Endothelial cell of umbilical vein (primary cell): Measurements from ENCODE around the gene PINK1. TPM values are rescaled to one million over a fixed set of nuclear protein-coding genes. Genes with fewer than 3 reads are reported as not detected.

Source experiments
- BruUV-seq: library from RNA; stranded (reverse); fragments of 400-500 nt; replicated peaks from 2 replicates; lab custom pipeline; 2021; lab: Mats Ljungman, UMichigan
- CTCF ChIA-PET: fragments of 300-600, 350-600 bp; sonication (Branson Sonifier 250); formaldehyde crosslinking; loops from one replicate; lab custom pipeline; 2021; ENCODE audit warnings: antibody characterized with exemption, inconsistent platforms; lab: Charles Lee
- POLR2A ChIA-PET: fragments of 300-600, 350-600 bp; sonication (Branson Sonifier 250); formaldehyde crosslinking; loops from one replicate; lab custom pipeline; 2021; ENCODE audit warnings: antibody characterized with exemption, inconsistent platforms; lab: Charles Lee
- DNase-seq: peaks from one replicate; pipeline ENCODE4 v3.0.0-alpha.2; 2011; ENCODE audit warnings: low read depth, low spot score
- FAIRE-seq: peaks from 2 replicates; lab custom pipeline; 2011; peaks lifted over from hg19 to GRCh38; lab: Jason Lieb, UNC
- H2AFZ ChIP-seq: 2 replicates; pipeline ENCODE4 v1.6.0; 2012; ENCODE audit warnings: low read depth, low read length, control low read depth, inconsistent platforms
- H3K27ac ChIP-seq: 2 replicates; pipeline ENCODE4 v1.5.1; 2011; ENCODE audit warnings: low read depth, mild to moderate bottlenecking, control low read depth, low read length, moderate library complexity; ENCODE audit not compliant: insufficient read depth
- H3K27me3 ChIP-seq, 2 experiments: 2 replicates each; pipeline versions ENCODE4 v1.6.0 to v1.6.1; 2011; ENCODE audit warnings: low read length in 2 of 2, mixed read lengths in 1 of 2; ENCODE audit not compliant: control insufficient read depth in 2 of 2, insufficient read depth in 2 of 2
- H3K36me3 ChIP-seq, 2 experiments: 2 replicates in 1 of 2; 3 replicates in 1 of 2; pipeline ENCODE4 v1.5.1; 2011; ENCODE audit warnings: low read length in 2 of 2, mild to moderate bottlenecking in 1 of 2, moderate library complexity in 1 of 2; ENCODE audit not compliant: control insufficient read depth in 2 of 2, insufficient read depth in 2 of 2; ENCODE audit errors: extremely low read depth in 1 of 2
- H3K4me1 ChIP-seq: 3 replicates; pipeline ENCODE4 v1.5.1; 2011; ENCODE audit warnings: mild to moderate bottlenecking, low read length; ENCODE audit not compliant: control insufficient read depth, insufficient read depth; ENCODE audit errors: extremely low read depth
- H3K4me2 ChIP-seq: 2 replicates; pipeline ENCODE4 v1.6.1; 2011; ENCODE audit warnings: low read length, control low read depth, mixed read lengths; ENCODE audit not compliant: insufficient read depth
- H3K4me3 ChIP-seq, 3 experiments: fragments of 200-600 bp in 1 of 3; sonication (generic), shearing (Covaris generic) in 1 of 3; replicated peaks in 1 of 3; 2 replicates each; pipeline ENCODE4 v1.5.1; 2011 to 2016; ENCODE audit warnings: control low read depth in 3 of 3, low read length in 3 of 3, mild to moderate bottlenecking in 2 of 3, inconsistent platforms in 1 of 3, low read depth in 1 of 3, moderate library complexity in 1 of 3; ENCODE audit not compliant: insufficient read depth in 1 of 3
- H3K79me2 ChIP-seq: 2 replicates; pipeline ENCODE4 v1.6.0; 2012; ENCODE audit warnings: low read length, inconsistent platforms; ENCODE audit not compliant: control insufficient read depth, insufficient read depth
- H3K9ac ChIP-seq: replicated peaks from 2 replicates; pipeline ENCODE3; 2011; ENCODE audit warnings: low read length, control low read depth; ENCODE audit not compliant: insufficient read depth; ENCODE audit errors: extremely low read depth
- H3K9me1 ChIP-seq: replicated peaks from 3 replicates; pipeline ENCODE4 v1.6.0; 2011; ENCODE audit warnings: mild to moderate bottlenecking, low read length; ENCODE audit not compliant: control insufficient read depth, insufficient read depth; ENCODE audit errors: extremely low read depth
- H3K9me3 ChIP-seq: replicated peaks from 2 replicates; pipeline ENCODE4 v1.5.1; 2012; ENCODE audit warnings: low read length, inconsistent platforms; ENCODE audit not compliant: control insufficient read depth, insufficient read depth
- H4K20me1 ChIP-seq: replicated peaks from 2 replicates; pipeline ENCODE3; 2011; ENCODE audit warnings: mild to moderate bottlenecking, low read length; ENCODE audit not compliant: control insufficient read depth, insufficient read depth; ENCODE audit errors: extremely low read depth
- CTCF ChIP-seq, 2 donors: IDR thresholded peaks; 1 replicate in 1 of 2; 2 replicates in 1 of 2; pipeline ENCODE4 v1.5.1; 2011; ENCODE audit warnings: low read length in 2 of 2, mild to moderate bottlenecking in 2 of 2, moderate library complexity in 2 of 2, control low read depth in 1 of 2, inconsistent platforms in 1 of 2, low read depth in 1 of 2; ENCODE audit not compliant: insufficient read depth in 1 of 2; ENCODE audit errors: extremely low read depth in 1 of 2
- EZH2 ChIP-seq: IDR thresholded peaks from 2 replicates; pipeline ENCODE4 v1.6.1; 2012; ENCODE audit warnings: borderline replicate concordance, low read depth, mild to moderate bottlenecking, moderate library complexity, low read length, inconsistent platforms; ENCODE audit not compliant: severe bottlenecking
- FOS ChIP-seq: IDR thresholded peaks from 2 replicates; pipeline ENCODE4 v1.6.1; 2011; ENCODE audit warnings: mild to moderate bottlenecking, low read length, moderate library complexity, borderline replicate concordance; ENCODE audit not compliant: insufficient read depth
- GATA2 ChIP-seq: IDR thresholded peaks from 2 replicates; pipeline ENCODE4 v1.7.0; 2011; ENCODE audit warnings: low read depth, mild to moderate bottlenecking, moderate library complexity, mixed read lengths, low read length; ENCODE audit not compliant: insufficient read length, insufficient read depth
- JUN ChIP-seq: IDR thresholded peaks from 2 replicates; pipeline ENCODE4 v1.6.1; 2011; ENCODE audit warnings: borderline replicate concordance, low read depth; ENCODE audit not compliant: insufficient read length, insufficient read depth
- MAX ChIP-seq: IDR thresholded peaks from 2 replicates; pipeline ENCODE4 v1.6.1; 2011; ENCODE audit not compliant: insufficient read depth, insufficient read length
- MYC ChIP-seq: IDR thresholded peaks from one replicate; pipeline ENCODE4 v1.6.1; 2011; ENCODE audit warnings: mild to moderate bottlenecking, low read depth, low read length
- POLR2A ChIP-seq: IDR thresholded peaks from 2 replicates; pipeline ENCODE4 v1.6.1; 2012; ENCODE audit warnings: low read depth, mild to moderate bottlenecking, control low read depth, low read length
- POLR2AphosphoS5 ChIP-seq: IDR thresholded peaks from 2 replicates; pipeline ENCODE4 v1.6.1; 2012; ENCODE audit warnings: low read depth, mild to moderate bottlenecking, control low read depth, low read length, moderate library complexity; ENCODE audit not compliant: insufficient read depth
- dilution Hi-C: fragments of 300-500 bp; cut with MboI; formaldehyde crosslinking; loops from one replicate; pipeline ENCODE4 v1.15.0; 2019; ENCODE audit warnings: low sequenced_read_pairs; ENCODE audit not compliant: extremely low pct_ligation_motif_present
- intact Hi-C: fragments of 100-400 bp; cut with micrococcal nuclease; formaldehyde crosslinking; loops from one replicate; pipeline ENCODE4 v1.10.0; 2022
- polyA plus RNA-seq, 4 experiments: library from polyadenylated mRNA; depleted of rRNA in 3 of 4; stranded (reverse) in 3 of 4; unstranded in 1 of 4; fragments of >200 nt; gene quantifications; 2 replicates each; pipeline versions ENCODE4 v1.2.1 to v1.2.3, GENCODE V29; 2011 to 2012; ENCODE audit warnings: missing spikeins in 1 of 4
- total RNA-seq: library from RNA; stranded (reverse); gene quantifications from 2 replicates; pipeline ENCODE4 v1.2.3, GENCODE V29; 2021

PINK1 gene
- total and polyA plus RNA-seq, 2 donors (not counting 3 experiments of a cell fraction or from before 2014, with no cell fraction given), result 27.3 to 27.9 TPM

- Histone ChIP-seq H3K4me2 (no peak overlapping the region), H3K9ac (no peak overlapping the region), H2AFZ (no peak overlapping the region), H3K36me3 (no peaks in the 10 kb centered on the region), H3K4me3 (no peak overlapping the region), H3K9me1 (no peaks in the 10 kb centered on the region), H3K4me1 (no peaks in the 10 kb centered on the region), H3K27ac (no peak overlapping the region), H3K79me2 (no peaks in the 10 kb centered on the region), H3K9me3 (no peaks in the 10 kb centered on the region), H3K27me3 (peaks cover 0 to 2% of the 10 kb centered on the region in 2 experiments), H4K20me1 (no peaks in the 10 kb centered on the region)
- ChIA-PET CTCF (interaction anchor here (1.2 kb wide), 1 partner anchor 37 kb away, joined by 4 read pairs; no protein-coding TSS in a partner anchor), POLR2A (interaction anchor here (0.7 kb wide), 1 partner anchor 14 kb away, joined by 4 read pairs; no protein-coding TSS in a partner anchor)
- FAIRE-seq, result no peak
- no peak for TF ChIP-seq POLR2AphosphoS5
- no peak for TF ChIP-seq POLR2A
- no peak for TF ChIP-seq JUN
- dilution Hi-C loops (no loop called here), intact Hi-C loops (no loop called here)
- no peak for DNase-seq
- BruUV-seq, result no TSS peak
Measured at GRCh38 chr1:20611652-20612051, 21.6 kb upstream of the PINK1 start.

- dilution Hi-C loops, result no loop called here
Measured at GRCh38 chr1:20612221-20612746, 21.0 kb upstream of the PINK1 start.

More at GRCh38 chr1:20612221-20612746, 21.0 kb upstream of the PINK1 start:
- TF ChIP-seq MAX (no peak), GATA2 (no peak), POLR2AphosphoS5 (no peak), POLR2A (no peak), EZH2 (no peak), MYC (no peak), CTCF (IDR thresholded peaks at IDR 0.05; ENCODE audit: extremely low read depth in 1 of 2, insufficient read depth in 1 of 2, low read depth in 1 of 2, low read length in 2 of 2) (no peak), FOS (no peak), JUN (no peak)
- Histone ChIP-seq H3K4me2 (no peak overlapping the region), H3K79me2 (no peaks in the 10 kb centered on the region), H3K27me3 (no peaks in the 10 kb centered on the region), H3K4me3 (no peak overlapping the region), H3K9ac (no peak overlapping the region), H3K9me3 (no peaks in the 10 kb centered on the region), H2AFZ (no peak overlapping the region), H4K20me1 (no peaks in the 10 kb centered on the region), H3K9me1 (no peaks in the 10 kb centered on the region), H3K36me3 (no peaks in the 10 kb centered on the region), H3K27ac (no peak overlapping the region), H3K4me1 (no peaks in the 10 kb centered on the region)
- no TSS peak for BruUV-seq
- FAIRE-seq (no peak), DNase-seq (no peak)
- CTCF ChIA-PET, result no interaction called here
- POLR2A ChIA-PET, result no interaction called here
- intact Hi-C loops, result no loop called here
